HG03565 (cell line): ENCODE measurements around the gene PLIN1.

Experiments
- ATAC-seq: cut with Tn5 transposase; IDR thresholded peaks from one replicate; pipeline ENCODE4 v1.9.1; 2021; ENCODE audit warnings: mild to moderate bottlenecking, moderate library complexity; ENCODE audit not compliant: unreplicated experiment

Gene PLIN1

DNA sequence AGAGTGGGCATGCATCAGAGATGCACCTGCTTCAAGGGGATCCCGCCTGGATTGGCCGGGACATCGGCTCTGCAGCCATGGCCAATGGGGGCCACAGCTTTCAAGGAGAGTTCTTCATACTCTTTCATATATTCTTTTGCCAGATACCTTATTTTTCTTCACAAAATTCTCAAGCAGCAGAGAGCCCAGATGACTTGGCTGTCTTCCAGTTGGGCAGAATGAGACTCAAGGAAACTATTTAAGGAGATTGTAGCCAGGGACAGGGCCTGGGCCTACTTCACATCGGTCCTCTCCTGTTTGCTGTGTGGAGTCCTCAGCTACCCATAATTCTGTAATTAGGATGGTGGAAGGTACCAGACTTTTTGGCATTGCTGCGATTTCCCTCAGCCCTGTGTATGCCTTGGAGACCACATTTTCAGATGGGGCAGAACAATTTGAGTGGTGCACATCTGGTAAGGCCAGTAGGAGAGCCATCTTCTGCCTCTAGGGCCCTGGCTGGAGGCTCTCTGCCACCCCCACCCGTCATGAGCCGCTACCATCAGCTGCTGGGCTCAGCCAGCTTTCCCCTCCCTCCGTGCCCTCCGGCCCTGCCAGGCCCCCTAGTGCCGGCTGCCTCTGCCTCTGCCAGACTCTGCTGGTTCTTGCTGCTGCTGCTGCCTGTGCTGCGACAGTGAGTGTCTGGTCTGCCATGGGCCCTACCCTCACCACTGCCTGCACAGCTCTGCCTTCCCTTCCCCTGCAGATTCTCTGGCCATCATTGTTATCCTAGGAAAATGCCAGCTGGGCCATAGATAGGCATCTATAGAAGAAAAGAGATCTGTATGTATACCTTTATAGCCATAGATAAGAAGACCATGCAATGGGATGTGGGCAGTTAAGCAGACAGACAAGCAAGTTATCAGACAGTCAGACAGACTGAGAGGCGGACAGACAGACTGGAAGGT lies 6.7 kb downstream of the PLIN1 start:
- no peak for ATAC-seq

DNA sequence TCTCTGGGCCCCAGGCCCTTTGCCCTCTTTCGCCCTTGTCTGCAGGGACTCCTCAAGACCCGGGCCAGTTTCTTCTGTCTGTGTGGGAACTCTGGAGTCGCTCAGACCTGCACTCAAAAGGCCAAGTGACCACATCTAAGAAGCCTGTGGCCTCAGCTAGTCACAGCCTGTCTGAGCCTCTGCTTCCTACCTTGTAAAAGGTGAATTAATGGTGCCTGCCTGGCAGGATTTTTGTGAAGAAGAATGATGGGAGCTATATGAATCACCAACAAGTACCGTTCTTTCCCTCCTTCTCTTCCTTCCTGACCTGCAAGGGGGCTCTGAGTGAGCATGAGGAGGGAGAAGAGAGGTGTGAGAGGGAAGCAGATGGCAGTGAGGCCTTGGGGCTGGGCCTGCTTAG lies 7.5 kb downstream of the PLIN1 start:
- no peak for ATAC-seq

DNA sequence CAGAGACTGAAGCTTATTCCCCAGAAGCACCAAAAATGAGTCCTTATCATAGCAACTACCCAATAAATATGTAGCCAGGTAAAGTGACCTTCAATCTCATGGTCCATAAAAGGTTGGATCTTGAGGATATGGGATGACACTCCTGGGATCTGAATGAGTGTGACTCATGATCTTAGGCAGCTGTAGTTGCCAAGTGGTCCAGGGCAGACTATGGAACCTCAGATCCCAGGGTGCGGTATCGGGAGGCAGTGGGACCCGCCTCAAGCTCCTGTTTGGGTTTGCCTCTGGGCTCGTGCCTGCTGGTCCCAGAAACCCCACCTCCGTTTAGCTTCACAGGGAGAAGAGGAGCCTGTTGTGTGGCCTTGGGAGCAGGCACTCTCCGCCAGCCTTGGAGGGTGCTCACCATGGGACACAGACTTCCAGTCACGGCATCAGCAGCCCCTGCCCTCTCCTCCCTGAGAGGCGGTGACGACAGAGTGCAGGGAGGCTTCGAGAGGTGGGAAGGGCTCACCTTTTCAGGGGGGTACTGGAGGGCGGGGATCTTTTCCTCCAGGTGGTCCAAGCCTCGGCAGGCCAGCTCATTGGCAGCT lies 8.1 kb downstream of the PLIN1 start:
- no peak for ATAC-seq

DNA sequence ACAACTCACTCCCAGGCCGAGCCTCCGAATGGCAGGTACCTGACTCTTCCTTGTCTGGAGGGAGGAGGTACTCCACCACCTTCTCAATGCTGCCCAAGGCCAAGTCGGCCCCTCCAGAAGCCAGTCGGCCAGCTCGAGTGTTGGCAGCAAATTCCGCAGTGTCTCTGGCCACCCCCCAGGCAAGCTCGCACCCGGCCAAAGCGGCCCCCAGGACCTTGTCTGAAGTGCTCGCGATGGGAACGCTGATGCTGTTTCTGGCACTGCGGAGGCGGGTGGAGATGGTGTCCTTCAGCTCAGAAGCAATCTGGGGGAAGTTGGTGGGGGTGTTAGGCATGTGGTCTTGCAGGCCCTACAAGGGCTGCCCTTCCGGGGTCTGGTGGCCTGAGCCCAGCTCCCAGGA lies 9.2 kb downstream of the PLIN1 start:
- no peak for ATAC-seq

DNA sequence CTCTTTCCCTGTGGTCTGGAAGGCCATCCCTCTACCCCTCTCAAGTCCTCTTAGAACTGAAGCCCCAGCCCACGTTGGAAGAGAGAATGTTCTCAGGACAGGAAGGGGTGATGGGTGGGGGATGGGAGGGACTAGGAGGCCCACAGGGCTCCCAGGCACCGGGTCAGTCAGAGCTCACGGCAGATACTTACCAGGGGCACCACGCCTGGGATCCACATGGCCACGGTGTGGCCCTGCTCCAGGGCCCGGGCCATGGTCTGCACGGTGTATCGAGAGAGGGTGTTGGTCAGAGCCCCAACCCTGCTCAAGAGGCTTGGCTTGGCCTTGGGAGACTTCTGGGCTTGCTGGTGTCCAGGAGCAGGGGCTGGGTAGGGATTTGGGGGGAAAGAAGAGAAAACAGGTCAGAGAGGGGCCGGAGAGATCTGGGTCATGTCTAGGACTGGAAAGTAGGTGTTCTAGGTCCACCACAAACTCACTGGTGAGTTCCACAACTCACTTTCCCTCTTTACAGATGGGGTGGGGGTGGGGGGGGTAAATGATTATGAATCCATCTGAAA lies 9.8 kb downstream of the PLIN1 start:
- no peak for ATAC-seq

DNA sequence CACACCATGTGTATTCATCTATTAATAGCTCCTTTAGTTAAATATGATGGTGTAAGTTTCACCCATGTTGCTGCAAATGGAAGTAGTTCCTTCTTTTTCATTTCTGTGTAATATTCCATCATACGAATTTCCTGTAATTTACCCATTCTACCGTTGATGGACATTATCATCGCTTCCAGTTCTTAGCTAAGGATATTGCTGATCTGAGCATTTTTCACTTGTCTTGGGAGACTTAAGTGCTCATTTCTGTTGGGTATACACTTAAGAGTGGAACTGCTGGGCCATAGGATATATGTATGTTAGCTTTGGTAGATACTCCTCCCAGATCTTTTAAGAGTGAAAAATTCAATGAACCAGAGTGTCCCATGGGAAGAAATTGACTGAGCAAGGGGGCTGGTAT lies 11.0 kb downstream of the PLIN1 start:
- ATAC-seq, result no peak

DNA sequence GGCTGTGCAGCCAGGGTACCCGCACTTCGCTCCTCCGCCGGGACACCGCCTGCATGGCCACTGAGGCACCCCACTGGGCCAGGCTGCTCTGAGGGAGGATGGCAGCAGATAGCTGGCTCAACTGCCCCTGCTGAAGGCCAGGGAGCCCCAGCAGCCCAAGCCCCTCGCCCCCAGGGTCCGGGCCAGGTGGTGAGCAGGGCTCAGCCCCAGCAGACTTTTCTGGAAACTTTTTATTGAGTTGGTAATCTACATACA lies 11.5 kb downstream of the PLIN1 start:
- ATAC-seq, result no peak

DNA sequence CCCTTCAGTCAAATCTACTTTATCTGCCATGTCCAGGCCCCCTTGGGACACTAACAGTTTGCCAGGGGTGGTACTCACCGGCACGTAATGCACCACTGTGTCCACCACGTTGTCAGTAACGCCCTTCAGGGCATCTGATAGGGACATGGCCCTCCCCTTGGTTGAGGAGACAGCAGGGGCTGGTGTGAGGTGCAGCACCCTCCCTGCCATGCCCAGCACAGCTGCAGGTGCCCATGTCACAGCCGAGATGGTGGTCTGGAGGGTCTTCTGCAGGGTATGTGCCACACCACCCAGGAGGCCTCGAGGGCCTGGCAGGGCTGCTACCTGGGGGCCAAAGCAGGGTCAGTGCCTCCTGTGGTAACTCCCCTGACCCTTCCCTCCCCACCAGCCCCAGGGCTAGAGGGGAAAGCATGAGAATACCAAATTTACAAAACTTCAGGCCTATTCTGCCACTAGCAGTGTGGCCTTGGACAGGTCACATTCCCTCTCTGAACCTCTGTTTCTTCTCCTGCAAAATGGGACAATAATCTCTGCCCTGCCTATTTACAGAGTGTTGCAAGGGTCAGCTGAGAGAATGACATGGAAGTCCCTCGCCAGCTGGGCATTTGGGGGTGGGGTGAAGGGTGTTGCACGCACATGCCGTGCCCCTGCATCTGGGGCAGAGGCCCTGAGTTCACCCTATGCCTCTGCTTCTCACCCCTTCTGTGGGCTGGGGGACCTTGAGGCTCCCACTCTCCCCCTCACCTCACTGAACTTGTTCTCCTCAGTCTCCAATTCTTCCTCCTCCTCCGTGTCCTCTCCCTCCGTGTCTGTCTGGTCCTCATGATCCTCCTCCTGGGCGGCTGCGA lies 12.1 kb downstream of the PLIN1 start:
- ATAC-seq, result no peak

DNA sequence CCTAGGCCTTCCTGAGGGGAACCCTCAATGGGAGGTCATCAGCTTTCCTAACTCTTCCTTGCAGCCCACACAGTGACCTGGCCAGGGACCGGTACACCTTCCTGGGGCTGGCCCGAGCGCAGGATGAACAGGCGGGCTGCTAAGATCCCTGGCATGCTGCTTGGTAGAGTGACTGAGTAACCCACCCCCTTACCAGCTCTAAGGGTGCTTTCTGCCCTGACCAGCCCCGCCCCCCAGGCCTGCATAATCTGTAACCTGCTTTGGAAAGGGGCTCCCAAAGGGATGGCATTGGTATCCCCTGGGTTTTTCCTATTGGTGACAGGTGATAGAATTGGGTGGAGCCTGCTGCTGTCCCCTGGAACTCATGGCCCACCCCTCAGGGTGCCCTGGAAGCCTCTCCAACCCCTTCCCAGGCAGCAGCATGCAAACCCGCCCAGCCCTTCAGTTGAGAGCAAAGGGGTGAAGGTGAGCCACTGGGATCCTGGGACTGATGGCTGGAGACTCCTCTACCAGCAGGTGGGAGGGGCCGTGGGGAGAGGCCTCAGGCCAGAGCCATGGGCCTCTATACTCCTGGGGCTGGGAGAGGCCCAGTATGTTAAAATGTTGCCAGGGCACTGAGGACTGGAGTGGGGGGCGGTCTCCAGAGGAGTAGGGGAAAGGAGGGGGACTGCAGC lies 12.8 kb downstream of the PLIN1 start:
- ATAC-seq, result no peak

DNA sequence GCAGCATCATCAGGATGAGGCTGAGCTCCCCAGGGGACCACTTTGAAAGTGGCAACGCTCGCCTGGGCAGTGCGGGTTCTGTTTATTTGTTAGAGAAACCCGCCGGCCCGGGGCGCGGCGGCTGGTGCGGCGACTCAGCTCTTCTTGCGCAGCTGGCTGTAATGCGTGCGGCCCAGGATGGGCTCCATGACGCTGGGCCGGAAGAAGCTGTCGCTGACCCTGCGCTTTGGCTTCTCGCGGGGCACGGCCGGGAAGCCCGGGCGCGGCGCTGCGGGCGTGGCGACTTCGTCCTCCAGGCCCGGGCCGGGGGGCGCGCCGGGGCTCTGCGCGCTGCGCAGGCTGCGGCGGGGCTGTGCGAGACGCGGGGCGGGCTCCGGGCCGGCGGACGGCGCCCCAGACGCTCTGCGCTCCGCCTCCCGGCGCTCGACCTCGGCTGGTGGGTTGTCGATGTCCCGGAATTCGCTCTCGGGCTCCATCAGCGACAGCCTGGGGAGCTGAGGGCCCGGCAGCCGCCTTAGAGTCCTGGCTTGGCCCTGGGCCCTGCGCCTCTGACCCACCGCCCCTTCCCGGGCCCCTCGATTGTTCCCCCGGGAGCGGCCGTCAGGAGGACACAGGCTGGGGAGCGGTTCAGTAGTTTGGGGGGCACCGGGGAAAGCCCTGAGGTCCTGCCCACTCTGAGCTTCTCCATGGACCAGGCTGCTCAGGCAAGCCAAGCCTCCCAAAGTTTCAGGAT lies 13.6 kb downstream of the PLIN1 start:
- no peak for ATAC-seq

DNA sequence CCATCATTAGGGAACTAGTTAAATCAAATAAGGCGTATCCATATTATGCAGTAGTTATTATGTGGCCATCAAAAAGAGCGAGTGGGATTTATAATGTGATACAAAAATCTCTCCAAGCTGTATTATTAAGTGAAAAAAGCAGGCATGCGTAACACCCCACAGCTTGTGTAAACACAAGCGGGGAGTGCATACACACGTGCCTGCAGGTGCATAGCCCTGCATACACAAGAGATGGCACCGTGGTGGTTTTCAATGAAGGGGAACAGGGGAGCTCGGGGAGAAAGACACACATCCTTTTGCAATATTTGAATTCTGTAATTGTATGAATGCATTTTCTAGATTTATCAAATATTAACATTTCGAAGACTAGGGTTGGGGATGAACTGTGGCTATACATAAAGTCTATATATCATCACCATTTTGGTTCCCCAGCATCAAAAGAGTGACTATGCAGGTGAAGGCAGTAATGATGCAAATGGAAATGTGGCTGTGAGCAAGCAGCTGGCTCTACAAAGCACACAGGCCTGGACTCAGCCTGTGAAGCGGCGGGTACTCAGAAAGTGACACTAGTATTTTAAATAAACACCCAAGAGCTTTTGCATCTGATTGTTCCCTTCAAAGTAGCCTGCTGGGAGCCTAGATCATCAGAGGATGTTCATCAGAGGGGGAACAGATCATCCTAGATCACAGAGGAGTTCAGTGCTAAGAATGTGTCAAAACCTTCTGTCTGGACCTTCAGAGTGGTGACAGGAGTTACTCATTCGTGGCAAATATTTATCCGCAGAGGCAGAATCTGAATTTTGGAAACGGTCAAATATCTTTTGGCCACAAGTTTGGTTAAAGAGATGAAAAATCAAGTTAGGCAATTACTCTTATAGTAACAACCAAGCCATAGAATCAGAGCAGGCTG lies 14.5 kb downstream of the PLIN1 start:
- no peak for ATAC-seq

DNA sequence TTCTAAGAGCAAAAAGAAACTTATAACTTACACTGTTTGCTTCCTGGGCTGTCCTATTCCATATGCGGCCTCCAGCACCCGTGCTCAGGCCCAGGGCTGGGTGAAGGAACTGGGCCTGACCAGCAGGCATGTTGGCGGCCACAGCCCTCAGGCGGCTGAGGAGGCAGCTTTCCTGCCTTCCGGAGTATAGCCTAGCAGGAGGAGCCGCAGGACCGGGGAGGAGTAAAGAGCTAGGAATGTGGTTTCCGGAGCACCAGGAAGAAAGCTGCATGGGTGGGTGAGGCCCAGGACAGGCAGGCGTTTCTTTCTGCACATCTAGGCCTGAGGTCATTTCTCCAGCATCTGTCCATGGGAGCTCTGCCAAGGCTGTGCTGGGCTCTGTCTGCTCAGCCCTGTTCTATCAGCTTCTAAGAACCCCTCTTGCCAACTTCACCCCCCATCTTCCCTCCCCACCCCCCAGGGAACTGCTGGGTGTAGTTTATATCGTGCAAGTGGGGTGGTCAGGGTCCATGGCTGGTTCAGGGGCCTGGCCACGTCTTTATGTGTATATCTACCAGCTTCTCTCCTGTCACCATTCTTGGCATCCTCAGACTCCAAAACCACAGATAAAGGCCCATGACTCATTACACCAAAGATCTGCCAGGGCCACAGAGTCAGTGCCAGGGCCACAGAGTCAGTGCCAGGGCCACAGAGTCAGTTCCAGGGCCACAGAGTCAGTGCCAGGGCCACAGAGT lies 16.1 kb downstream of the PLIN1 start:
- ATAC-seq, result no peak

DNA sequence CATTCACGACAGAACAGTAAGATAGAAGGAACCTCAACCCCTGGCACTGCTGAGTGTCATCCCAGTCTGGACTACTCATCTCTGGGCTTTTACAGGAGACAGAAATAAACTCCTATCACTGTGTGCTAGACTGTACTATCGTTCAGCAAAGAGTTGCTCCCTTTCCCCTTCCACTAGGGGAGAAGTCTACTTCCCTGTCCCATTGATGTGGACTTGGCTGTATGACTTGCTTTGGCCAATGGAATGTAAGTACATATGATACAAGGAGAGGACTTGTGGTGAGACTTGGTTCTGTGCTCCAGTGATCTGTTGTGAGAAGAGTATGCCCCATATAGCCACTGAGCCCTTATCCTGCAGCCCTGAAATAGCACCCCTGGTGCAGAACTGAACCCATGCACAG lies 18.6 kb downstream of the PLIN1 start:
- no peak for ATAC-seq

DNA sequence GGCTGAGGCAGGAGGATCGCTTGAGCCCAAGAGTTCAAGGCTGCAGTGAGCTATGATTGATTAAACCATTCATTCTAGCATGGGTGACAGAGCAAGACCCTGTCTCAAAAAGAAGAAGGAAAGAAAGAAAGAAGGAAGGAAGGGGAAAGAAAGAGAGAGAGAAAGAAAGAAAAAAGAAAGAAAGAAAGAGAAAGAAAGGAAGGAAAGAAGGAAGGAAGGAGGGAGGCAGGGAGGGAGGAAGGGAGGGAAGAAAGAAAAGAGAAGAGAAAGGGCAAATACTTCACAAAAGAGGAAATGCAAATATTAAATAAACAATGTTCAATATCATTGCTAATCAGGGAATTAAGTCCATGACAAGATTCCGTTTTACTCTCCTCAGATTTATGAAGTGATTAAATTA lies 19.9 kb downstream of the PLIN1 start:
- ATAC-seq, result no peak

DNA sequence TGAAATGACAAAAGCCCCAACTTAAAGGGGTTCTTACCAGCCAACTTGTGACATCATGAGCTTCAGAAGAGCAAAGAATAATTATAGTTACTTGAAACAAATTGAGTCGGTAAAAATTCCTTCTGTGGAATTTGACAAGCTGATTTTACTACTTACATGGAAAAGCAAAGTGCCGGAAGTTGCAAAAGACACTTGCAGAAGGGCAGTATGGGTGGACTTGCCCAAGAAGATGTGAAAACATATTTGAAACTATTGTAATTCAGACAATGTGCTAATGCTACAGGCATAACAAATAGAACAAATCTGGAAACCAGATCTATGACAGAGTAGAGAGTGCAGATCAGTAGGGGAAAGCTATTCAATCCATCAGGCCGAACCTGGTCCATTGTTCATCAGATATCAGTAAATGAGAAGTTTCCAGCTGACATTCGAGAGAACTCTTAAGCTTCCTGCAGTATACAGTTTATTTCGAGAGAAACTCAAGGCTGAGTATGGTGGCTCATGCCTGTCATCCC lies 21.4 kb downstream of the PLIN1 start:
- ATAC-seq, result no peak

DNA sequence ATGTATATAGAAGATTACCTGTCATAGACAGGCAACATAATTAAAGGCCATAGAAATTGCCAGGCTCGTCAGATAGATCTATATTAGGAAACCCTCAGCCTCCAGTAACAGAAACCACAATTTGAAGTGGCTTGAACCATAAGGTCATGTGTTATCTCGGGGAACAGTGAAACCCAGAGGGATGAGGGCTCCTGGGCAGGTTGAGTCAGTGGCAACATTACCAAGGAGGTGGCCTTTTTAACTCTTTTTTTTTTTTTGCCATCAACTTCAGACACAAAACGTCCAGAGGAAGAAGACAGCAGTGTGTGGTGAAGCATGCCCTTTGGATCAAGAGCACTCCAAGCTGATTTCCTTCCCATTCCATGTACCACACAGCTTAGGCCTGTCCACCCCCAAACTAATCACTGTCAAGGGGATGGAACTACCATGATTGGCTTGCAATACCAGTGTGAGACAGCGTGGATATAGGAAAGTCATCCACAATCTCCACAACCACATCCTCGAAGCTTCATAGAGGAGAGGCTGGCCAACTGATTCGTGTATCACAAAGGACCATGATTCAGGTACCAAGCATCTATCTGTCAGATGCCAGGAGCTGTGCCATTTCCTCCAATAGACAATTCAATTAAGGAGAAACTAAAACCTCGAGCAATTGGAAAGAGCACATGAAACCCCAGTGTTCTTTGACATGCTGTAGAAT lies 22.9 kb downstream of the PLIN1 start:
- ATAC-seq, result no peak

DNA sequence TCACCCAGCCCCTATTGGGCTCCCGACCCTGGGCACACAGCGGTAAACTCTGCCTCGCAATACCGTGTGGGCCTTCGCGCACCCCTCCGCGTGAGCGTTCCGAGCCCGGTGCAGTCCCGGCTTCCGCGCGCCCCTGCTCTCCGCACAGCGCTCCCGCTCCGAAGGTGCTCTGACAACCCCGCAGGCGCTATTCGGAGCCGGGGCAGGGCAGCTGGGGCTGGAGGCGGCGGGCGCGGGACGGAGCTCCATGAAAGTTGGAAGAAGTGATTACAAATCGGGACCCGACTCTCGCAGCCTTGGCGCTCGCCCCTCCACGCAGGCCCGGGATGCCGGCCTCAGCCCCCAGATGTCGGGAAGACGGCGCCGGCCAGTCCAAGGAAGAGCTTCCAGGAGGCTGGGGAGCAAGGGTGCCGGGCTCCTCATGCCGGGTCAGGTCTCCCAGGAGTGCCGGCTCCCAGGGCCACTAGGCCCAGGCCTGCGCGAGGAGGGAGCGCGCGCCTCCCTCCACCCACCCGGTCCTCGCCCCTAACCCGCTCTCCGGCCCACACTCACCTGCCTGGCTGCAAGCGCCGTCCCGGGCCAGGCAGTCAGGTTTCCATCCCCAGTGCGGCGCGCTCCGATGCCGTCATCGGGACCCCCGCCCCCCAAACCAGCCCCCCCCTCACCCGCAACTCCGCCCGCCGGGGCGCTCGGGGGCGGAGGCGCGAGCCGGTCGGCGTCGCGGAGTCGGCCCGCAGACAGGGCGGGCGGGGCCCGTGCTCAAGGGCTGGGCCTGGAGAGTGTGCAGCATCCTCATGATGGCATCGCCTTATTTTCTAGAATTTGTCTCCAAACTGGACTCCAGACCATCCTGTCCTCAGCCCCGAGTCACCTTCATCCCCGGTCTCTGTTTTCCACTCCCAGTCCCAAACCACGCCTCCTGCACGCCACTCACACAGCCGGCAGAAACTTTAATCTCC lies 24.0 kb downstream of the PLIN1 start, which contains the start of gene KIF7:
Gene KIF7 (minus strand): TSS at position 621 of the 959 bp plus-strand sequence. CDS start 2,537 bp downstream, outside the sequence.
- no peak for ATAC-seq
